Measurements from ENCODE around the gene CHN1. TPM values are rescaled to one million over a fixed set of nuclear protein-coding genes. Genes with fewer than 3 reads are reported as not detected.

CHN1 gene
- total RNA-seq, 1 donor from 2014 or later = 45.0 TPM

DNA sequence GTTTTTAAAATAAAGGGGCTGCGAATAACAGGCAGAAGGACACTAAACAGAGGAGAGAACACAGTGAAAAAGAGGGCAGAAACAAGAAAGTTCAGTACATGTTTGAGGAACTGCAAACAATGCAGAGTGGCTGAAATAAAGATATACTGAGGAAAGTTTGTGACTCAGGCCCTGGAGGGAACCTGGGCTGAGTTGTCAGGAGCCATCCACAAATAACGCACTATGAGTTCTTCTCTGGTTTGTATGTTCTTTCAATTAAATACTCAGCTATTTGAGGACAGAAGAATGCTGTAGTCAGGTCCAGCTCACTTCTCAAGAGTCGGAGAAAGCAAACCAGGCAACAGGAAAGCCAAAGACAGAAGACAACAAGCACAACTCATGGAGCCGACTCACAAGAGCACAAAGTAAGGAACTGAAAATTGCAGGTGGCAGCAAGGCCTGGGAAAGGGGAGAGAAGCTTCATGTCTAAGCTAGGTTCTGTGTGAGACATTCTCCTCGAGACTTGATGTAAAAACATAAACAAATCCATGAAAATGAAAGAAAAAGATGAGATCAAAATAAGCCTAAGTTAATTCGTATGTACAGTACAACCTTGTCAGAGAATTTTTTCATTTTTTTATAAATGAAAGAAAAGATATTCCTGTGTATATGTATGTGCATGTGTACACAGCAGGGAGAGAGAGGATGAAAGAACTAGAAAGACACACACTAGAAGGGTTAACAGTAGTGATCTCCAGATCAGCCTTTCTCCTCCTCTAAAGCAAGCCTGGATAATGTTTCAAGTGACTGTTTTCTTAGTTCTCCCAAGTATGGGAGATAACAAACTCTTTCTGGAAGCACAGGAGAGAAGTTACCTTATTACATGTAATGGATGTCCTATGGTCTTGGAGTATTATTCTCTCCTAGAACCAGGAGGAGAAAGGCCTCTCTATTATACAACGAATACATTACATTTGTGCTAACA lies 41.5 kb downstream of the CHN1 start:
- Mint-ChIP-seq H3K36me3 (peaks cover 11% of the 10 kb centered on the region), H3K4me3 (peak overlapping the region; percentile 60), H3K27me3 (ENCODE audit: insufficient read depth, low read depth) (peaks cover 3% of the 10 kb centered on the region), H3K9me3 (peaks cover 2% of the 10 kb centered on the region), H3K27ac (peak overlapping the region; percentile 96), H3K4me1 (peaks cover 55% of the 10 kb centered on the region)
- Histone ChIP-seq H3K27me3 (no peaks in the 10 kb centered on the region), H3K4me3 (peak overlapping the region; percentile 23), H3K36me3 (no peaks in the 10 kb centered on the region), H3K79me2 (ENCODE audit: low read depth) (peaks cover 93% of the 10 kb centered on the region), H3K9me3 (ENCODE audit: low read depth) (no peaks in the 10 kb centered on the region), H3F3A (ENCODE audit: low read depth) (peaks cover 73% of the 10 kb centered on the region), H3K4me2 (peak overlapping the region; percentile 65), H3K4me1 (peaks cover 69% of the 10 kb centered on the region), H4K20me1 (ENCODE audit: low read depth) (no peaks in the 10 kb centered on the region), H3K9ac (no peak overlapping the region), H3K27ac (peak overlapping the region; percentile 95), H2AFZ (replicated peaks) (no peak overlapping the region)
- DNase-seq (ENCODE audit: low spot score) = no peak
- TF ChIP-seq EZH2phosphoT487 (IDR thresholded peaks at IDR 0.05) = no peak
- no peak for TF ChIP-seq CTCF (IDR thresholded peaks at IDR 0.05)
- no peak for TF ChIP-seq EZH2 (IDR thresholded peaks at IDR 0.05)

DNA sequence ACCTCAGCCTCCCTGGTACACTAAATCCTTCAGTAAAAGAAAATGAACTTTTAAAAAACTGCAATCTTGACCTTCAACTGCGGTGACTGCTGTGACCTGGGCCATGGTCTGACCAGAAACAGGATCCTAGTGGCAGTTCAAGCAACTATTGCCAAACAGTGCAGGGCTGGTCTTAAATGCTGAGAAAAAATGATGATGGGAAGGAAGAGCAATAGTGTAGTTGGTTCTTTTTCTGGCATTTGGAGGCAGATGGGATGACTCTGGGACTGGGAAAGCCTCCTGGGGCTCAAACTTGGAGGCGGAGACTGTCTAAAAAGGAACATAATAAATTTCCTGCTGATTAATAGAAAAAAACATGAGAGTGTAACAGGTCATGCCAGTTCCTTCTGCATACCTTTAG lies 45.4 kb downstream of the CHN1 start:
- no peaks in the 10 kb centered on the region for H4K20me1 ChIP-seq (ENCODE audit: low read depth)
- no peaks in the 10 kb centered on the region for H3K36me3 ChIP-seq
- H3K27me3 ChIP-seq = no peaks in the 10 kb centered on the region
- TF ChIP-seq CTCF (IDR thresholded peaks at IDR 0.05) (no peak), EZH2 (IDR thresholded peaks at IDR 0.05) (no peak), EZH2phosphoT487 (IDR thresholded peaks at IDR 0.05) (no peak)
- peaks cover 32% of the 10 kb centered on the region for H3K4me1 ChIP-seq
- H3K36me3 Mint-ChIP-seq = peaks cover 18% of the 10 kb centered on the region
- H3K9me3 ChIP-seq (ENCODE audit: low read depth) = no peaks in the 10 kb centered on the region
- H3K79me2 ChIP-seq (ENCODE audit: low read depth) = peaks cover 92% of the 10 kb centered on the region
- H3K4me3 ChIP-seq = no peak overlapping the region
- H3K4me1 Mint-ChIP-seq = peaks cover 29% of the 10 kb centered on the region
- H3K4me2 ChIP-seq = no peak overlapping the region
- H3K9me3 Mint-ChIP-seq = peaks cover 17% of the 10 kb centered on the region
- H2AFZ ChIP-seq (replicated peaks) = no peak overlapping the region
- no peak overlapping the region for H3K4me3 Mint-ChIP-seq
- peak overlapping the region; percentile 90 for H3K27ac Mint-ChIP-seq
- H3K27me3 Mint-ChIP-seq (ENCODE audit: insufficient read depth, low read depth) = peaks cover 3% of the 10 kb centered on the region
- peak overlapping the region; percentile 15 for H3K27ac ChIP-seq
- no peak for DNase-seq (ENCODE audit: low spot score)
- peaks cover 37% of the 10 kb centered on the region for H3F3A ChIP-seq (ENCODE audit: low read depth)
- H3K9ac ChIP-seq = no peak overlapping the region

GRCh38 chr2:174957050-174957449 lies 48.1 kb downstream of the CHN1 start:
- H3K9ac ChIP-seq = no peak overlapping the region
- no peaks in the 10 kb centered on the region for H3K27me3 ChIP-seq
- H3K4me1 ChIP-seq = peaks cover 14% of the 10 kb centered on the region
- H3K4me2 ChIP-seq = no peak overlapping the region
- Mint-ChIP-seq H3K27me3 (ENCODE audit: insufficient read depth, low read depth) (peaks cover 3% of the 10 kb centered on the region), H3K36me3 (peaks cover 32% of the 10 kb centered on the region), H3K4me1 (peaks cover 13% of the 10 kb centered on the region), H3K4me3 (no peak overlapping the region), H3K27ac (no peak overlapping the region), H3K9me3 (peaks cover 32% of the 10 kb centered on the region)
- H3K4me3 ChIP-seq = no peak overlapping the region
- H3K9me3 ChIP-seq (ENCODE audit: low read depth) = no peaks in the 10 kb centered on the region
- no peak for TF ChIP-seq EZH2 (IDR thresholded peaks at IDR 0.05)
- TF ChIP-seq CTCF (IDR thresholded peaks at IDR 0.05) = no peak
- no peak for TF ChIP-seq EZH2phosphoT487 (IDR thresholded peaks at IDR 0.05)
- DNase-seq (ENCODE audit: low spot score) = no peak
- H3F3A ChIP-seq (ENCODE audit: low read depth) = peaks cover 19% of the 10 kb centered on the region
- peaks cover 99% of the 10 kb centered on the region for H3K79me2 ChIP-seq (ENCODE audit: low read depth)
- no peak overlapping the region for H2AFZ ChIP-seq (replicated peaks)
- H3K27ac ChIP-seq = no peak overlapping the region
- no peaks in the 10 kb centered on the region for H4K20me1 ChIP-seq (ENCODE audit: low read depth)
- no peaks in the 10 kb centered on the region for H3K36me3 ChIP-seq

Data from neural progenitor cell (in vitro differentiated cells).